SKM-1 treated with dmso at 0.1 percent for 144 hours (cell line): ENCODE results near the gene SMIM8.
"Not testable (repeated sequence)": the region's sequence is repeated elsewhere in the genome, so short reads cannot be mapped to it uniquely, and the experiment has no call there.

Source experiments
- DNase-seq: peaks from one replicate; lab custom pipeline; 2025; ENCODE audit not compliant: unreplicated experiment; lab: John Stamatoyannopoulos, UW

SMIM8 gene, protein sequence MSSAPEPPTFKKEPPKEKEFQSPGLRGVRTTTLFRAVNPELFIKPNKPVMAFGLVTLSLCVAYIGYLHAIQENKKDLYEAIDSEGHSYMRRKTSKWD

DNA sequence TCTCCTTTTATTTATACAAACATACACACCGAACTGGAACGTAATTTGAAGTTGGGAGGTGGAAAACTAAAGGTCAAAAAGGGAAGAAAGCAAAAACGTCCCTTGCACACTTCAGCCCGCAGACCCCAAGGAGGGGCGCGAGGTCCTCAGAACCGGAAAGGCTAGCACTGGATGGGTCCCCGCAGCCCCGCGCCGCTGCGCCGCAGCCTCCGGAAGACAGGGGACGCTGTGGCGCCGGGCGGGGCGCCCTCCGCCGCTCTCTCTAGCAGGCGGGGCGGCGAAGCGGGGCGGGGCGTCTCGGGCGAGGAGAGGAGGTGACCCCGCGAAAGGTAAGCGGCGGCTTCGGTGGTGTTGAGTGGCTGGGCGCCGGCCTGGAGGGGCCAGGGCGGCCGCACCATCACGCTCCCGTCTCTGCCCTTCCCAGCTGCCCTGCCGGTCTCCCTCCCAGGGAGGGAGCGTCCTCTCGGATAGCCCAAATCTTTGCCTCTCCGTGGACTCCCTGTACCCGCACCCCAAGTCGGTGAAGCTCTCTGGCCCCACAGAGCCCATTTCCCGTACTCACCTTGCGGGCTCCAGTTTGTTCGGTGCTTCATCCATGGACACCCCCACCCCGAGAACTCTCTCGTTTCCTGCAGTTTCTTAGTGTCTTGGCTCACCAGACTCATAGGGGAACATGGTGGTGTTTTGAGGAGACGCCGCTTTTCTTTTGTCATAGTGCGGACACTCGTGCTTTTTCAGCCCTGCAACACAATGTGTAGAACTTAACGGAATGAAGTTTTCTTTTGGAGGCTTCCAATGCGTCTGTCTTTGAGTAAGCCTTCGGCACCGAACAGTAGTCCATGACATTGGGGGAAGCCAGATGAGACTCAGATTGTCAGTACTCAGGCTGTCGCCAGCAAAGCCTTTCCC lies at the start of gene SMIM8:
Gene SMIM8, plus strand, starts transcription at position 285 of the 909 bp plus-strand sequence. CDS start 14,444 bp downstream, outside the sequence.
- peak; percentile 29 for DNase-seq

GRCh38 chr6:87274660-87275274 lies 47.6 kb upstream of the SMIM8 start:
- no peak for DNase-seq

DNA sequence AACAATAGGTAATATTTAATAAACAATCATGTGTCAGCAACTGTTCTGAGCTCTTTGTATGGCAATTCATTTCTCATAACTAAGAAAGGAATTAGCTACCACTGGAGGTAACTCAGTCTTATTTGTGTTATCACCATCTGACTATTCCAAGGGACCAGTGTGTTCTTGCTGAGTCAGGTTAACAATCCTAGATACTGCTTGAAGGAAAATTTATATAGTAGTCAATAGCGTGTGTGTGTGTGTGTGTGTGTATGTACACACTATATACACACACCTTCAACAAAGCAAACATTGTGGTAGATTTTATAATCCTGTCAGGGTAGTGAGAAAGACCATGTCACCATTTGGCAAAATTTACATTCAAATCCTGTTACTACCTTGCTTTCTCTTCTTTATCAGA lies 45.8 kb upstream of the SMIM8 start:
- DNase-seq: no peak

- no peak for DNase-seq
Observed at GRCh38 chr6:87277123-87277522, 45.3 kb upstream of the SMIM8 start.

DNA sequence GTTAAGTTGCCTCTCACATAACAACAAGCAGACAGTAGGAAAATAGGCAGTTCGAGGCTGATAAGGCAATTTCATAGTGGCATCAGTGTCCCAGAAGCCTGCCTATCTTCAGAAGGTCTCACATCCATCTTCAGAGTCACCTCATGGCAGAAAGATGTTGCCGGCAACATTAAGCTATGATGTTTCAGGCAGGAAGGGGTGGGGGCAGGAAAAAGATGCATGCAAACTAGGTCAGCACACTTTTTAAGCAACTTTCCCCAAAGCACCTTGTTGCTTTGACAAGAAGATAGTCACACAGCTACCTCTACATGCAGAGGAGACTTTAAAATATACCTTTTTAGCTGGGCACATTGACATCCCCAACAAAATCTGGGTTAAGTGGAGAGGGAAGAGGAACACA lies 43.2 kb upstream of the SMIM8 start:
- no peak for DNase-seq

GRCh38 chr6:87281426-87281825 lies 41.0 kb upstream of the SMIM8 start:
- no peak for DNase-seq

DNA sequence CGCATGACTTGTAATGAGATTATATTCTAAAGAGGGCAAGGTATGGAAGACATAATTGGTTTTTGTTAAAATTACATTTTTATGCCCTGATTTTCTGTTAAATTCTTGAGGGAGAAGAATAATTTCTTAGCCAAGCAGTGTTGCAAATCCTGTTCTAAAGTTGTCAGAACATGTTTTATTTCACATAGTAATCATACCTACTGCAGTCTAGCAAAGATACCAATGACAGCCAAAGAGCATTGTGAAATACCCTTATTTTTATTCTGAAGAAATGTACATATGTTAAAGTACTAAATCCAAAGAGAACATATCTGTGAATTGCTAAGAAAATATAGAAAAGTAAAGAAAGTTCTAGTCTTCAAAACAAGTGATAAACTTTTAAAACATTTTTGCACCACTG lies 39.6 kb upstream of the SMIM8 start:
- no peak for DNase-seq

DNA sequence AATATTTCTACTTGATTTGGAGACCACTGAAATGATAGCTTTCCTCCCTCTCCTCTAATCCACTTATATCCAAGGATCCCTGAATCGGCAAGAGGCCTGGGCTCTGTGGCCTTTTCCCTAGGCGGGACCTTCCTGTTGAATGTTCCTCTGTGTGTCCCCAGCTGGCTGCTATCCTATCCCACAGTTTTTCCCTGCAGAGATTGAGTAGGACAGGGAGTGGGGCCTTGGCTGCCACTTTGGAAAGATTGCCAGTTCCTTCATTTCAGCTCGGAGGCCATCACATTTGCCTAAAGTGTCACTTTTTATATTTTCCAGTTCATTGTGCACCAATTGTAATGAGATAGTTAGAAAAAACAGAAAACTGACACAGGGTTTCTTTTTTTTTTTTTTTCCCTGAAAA lies 38.9 kb upstream of the SMIM8 start:
- no peak for DNase-seq

- no peak for DNase-seq
Observed at GRCh38 chr6:87287251-87287650, 35.1 kb upstream of the SMIM8 start.

DNA sequence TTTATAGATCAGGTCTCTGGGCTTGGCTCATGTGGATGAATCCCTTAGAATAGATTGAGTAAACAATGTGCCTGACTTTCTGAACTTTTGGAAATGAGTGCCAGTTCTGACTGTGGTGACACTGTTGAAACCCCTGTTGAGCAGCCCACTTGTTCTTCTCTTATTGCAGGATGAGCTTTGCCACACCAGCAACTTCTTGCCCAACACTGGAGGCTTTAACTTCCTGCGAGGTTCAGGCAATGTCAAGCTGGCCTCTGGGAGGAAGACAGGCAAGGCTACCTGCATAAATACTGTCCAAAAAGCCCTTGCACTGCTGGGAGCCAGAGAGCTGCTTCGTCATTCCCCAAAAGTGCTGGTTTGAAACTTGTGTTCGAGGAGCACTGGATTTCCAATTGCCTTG lies 32.8 kb upstream of the SMIM8 start:
- peak; percentile 53 for DNase-seq

GRCh38 chr6:87291883-87292282 lies 30.5 kb upstream of the SMIM8 start:
- no peak for DNase-seq

- DNase-seq: no peak
Observed at GRCh38 chr6:87293526-87293925, 28.9 kb upstream of the SMIM8 start.

DNA sequence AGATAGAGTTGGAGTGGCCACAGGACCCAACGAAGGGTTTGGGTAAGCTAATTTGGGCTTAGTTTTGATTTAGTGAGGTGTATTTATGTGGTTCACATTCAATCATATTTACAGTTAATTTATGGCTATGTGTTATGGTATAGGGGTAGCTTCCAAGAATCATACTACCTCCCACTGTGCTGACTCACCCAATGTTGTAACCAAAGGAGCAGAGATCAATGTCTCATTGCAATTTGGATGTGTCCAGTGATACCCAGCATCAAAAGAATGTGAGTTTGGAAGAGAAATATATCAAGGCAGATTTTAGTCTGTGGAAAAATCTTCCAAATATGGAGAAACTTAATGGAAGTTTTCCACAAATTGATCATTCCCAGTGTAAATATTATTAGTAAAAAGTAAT lies 25.3 kb upstream of the SMIM8 start:
- DNase-seq: no peak

GRCh38 chr6:87301277-87301676 lies 21.1 kb upstream of the SMIM8 start:
- not testable (repeated sequence) for DNase-seq

GRCh38 chr6:87308970-87309369 lies 13.4 kb upstream of the SMIM8 start:
- DNase-seq: no peak

GRCh38 chr6:87312860-87313259 lies 9.5 kb upstream of the SMIM8 start:
- no peak for DNase-seq

DNA sequence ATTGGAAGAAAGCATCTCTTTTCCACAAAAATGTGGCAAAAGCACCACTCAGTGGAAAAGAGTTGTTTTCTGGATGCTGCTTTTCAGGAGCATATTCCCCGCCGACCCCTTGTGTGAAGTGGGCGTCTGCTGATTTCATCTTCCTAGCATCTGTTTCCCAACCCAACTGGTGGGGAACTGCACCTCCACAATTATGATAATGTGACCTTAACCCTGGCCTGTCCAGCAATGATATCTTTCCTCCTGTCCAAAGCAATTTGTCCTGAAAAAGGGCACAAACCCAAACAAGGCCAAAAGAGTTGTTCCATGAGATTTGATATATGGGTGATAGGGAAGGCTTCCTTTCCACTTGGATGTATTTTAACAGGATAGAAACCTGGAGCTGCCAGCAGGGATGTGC lies 7.3 kb upstream of the SMIM8 start:
- DNase-seq: no peak

DNA sequence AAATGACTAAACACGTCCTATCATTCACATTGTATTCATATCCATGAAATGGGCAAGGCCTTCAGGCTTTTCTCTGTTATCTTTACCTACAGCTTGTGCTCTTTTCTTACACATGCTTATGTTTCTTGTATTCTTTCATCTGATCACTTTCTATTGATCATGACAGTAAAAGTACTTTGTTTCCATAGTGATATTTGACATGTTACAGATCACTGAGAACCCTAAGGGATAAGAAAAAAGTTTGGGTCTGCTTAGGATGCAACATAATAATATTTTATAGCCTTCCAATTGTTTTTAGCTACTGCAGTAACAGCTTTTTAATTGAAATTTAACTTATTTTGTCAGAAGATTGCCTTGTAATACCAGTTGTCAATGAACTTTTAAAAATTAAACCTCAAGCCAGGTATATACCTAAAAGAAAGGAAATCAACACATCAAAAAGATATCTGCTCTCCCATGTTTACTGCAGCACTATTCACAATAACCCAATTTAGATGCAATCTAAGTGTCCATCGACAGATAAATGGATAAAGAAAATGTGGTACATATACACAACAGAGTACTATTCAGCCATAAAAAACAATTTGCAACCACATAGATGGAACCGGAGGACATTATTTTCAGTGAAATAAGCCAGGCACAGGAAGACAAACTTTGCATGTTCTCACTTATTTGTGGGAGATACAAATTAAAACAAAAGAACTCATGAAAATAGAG lies 3.0 kb upstream of the SMIM8 start:
- DNase-seq: no peak

DNA sequence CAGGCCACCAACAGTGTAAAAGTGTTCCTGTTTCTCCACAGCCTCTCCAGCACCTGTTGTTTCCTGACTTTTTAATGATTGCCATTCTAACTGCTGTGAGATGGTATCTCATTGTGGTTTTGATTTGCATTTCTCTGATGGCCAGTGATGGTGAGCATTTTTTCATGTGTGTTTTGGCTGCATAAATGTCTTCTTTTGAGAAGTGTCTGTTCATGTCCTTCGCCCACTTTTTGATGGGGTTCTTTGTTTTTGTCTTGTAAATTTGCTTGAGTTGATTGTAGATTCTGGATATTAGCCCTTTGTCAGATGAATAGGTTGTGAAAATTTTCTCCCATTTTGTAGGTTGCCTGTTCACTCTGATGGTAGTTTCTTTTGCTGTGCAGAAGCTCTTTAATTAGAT lies 1.5 kb downstream of the SMIM8 start:
- not testable (repeated sequence) for DNase-seq

DNA sequence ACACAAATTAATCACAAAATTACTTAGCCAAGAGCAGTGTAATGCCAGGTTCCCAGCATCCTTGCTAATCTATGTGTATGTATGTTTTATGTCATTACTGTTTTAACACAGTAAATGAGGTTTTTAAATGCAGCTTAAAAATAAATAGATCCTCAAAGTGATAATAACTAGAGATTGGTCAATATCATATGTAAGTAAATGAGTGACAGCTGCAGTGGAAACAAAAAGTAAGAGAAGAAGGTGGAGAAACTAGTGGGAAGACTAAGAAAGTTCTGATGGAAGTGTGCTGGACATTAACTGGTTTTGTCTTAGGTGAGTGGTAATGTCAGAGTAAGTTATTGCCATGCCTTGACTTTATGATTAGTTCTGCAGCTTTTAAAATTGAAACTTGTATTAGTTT lies 8.6 kb downstream of the SMIM8 start:
- no peak for DNase-seq

- no peak for DNase-seq
Observed at GRCh38 chr6:87333033-87333432, 10.6 kb downstream of the SMIM8 start.
